H9 (cell line): Measurements from ENCODE around the gene COPS4. TPM values are rescaled to one million over a fixed set of nuclear protein-coding genes. Genes with fewer than 3 reads are reported as not detected.

Experiments
- DNase-seq: peaks from one replicate; pipeline ENCODE4 v3.0.0-alpha.2; 2017
- H2AFZ ChIP-seq: one replicate; pipeline ENCODE4 v1.6.1; 2013; ENCODE audit warnings: mild to moderate bottlenecking, low read length, control low read depth, moderate library complexity
- H2AK5ac ChIP-seq: 2 replicates; pipeline ENCODE4 v1.6.1; 2013; ENCODE audit warnings: low read length, control low read depth, mixed read lengths; ENCODE audit not compliant: insufficient read length
- H2BK120ac ChIP-seq: one replicate; pipeline ENCODE4 v1.6.1; 2013; ENCODE audit warnings: low read depth, mild to moderate bottlenecking, low read length, control low read depth, inconsistent platforms; ENCODE audit not compliant: poor library complexity, severe bottlenecking
- H2BK12ac ChIP-seq: 2 replicates; pipeline ENCODE4 v1.6.1; 2013; ENCODE audit warnings: low read length, control low read depth, mixed read lengths, low read depth; ENCODE audit not compliant: insufficient read length
- H2BK15ac ChIP-seq: 2 replicates; pipeline ENCODE4 v1.6.1; 2013; ENCODE audit warnings: low read depth, low read length, control low read depth
- H2BK20ac ChIP-seq: one replicate; pipeline ENCODE4 v1.6.1; 2013; ENCODE audit warnings: low read depth, mild to moderate bottlenecking, low read length, control low read depth, inconsistent platforms; ENCODE audit not compliant: poor library complexity, severe bottlenecking
- H2BK5ac ChIP-seq: 2 replicates; pipeline ENCODE4 v1.6.1; 2013; ENCODE audit warnings: low read length, control low read depth, mixed read lengths; ENCODE audit not compliant: insufficient read length
- H3K14ac ChIP-seq: 2 replicates; pipeline ENCODE4 v1.6.1; 2013; ENCODE audit warnings: low read length, control low read depth; ENCODE audit not compliant: insufficient read depth
- H3K18ac ChIP-seq: 2 replicates; pipeline ENCODE4 v1.6.1; 2013; ENCODE audit warnings: low read depth, mild to moderate bottlenecking, mixed read lengths, low read length, control low read depth; ENCODE audit not compliant: insufficient read length
- H3K23ac ChIP-seq: 2 replicates; pipeline ENCODE4 v1.6.1; 2013; ENCODE audit warnings: low read length, control low read depth, mixed read lengths, low read depth; ENCODE audit not compliant: insufficient read length
- H3K23me2 ChIP-seq: 2 replicates; pipeline ENCODE4 v1.6.1; 2013; ENCODE audit warnings: low read depth, mild to moderate bottlenecking, mixed read lengths, low read length, control low read depth; ENCODE audit not compliant: insufficient read length, poor library complexity, severe bottlenecking
- H3K27ac ChIP-seq: 2 replicates; pipeline ENCODE4 v1.5.1; 2013; ENCODE audit warnings: low read length, control low read depth, mixed read lengths, low read depth; ENCODE audit not compliant: insufficient read length
- H3K27me3 ChIP-seq: 2 replicates; pipeline ENCODE4 v1.6.1; 2013; ENCODE audit warnings: low read length, control low read depth, inconsistent platforms; ENCODE audit not compliant: insufficient read depth
- H3K4ac ChIP-seq: 2 replicates; pipeline ENCODE4 v1.6.1; 2013; ENCODE audit warnings: low read depth, mild to moderate bottlenecking, control low read depth, inconsistent platforms, low read length, moderate library complexity
- H3K4me1 ChIP-seq: 2 replicates; pipeline ENCODE4 v1.6.1; 2013; ENCODE audit warnings: low read length, control low read depth, inconsistent platforms; ENCODE audit not compliant: insufficient read depth
- H3K4me2 ChIP-seq: 2 replicates; pipeline ENCODE4 v1.6.1; 2013; ENCODE audit warnings: low read length, control low read depth, mixed read lengths; ENCODE audit not compliant: insufficient read length, insufficient read depth
- H3K56ac ChIP-seq: 2 replicates; pipeline ENCODE4 v1.6.1; 2013; ENCODE audit warnings: low read depth, mild to moderate bottlenecking, mixed read lengths, low read length, control low read depth; ENCODE audit not compliant: insufficient read length
- H3K79me1 ChIP-seq: 2 replicates; pipeline ENCODE4 v1.6.1; 2013; ENCODE audit warnings: low read depth, mild to moderate bottlenecking, moderate library complexity, low read length, control low read depth, inconsistent platforms; ENCODE audit not compliant: insufficient read depth, poor library complexity, severe bottlenecking
- H3K79me2 ChIP-seq: 2 replicates; pipeline ENCODE4 v1.6.1; 2013; ENCODE audit warnings: low read length, control low read depth, inconsistent platforms; ENCODE audit not compliant: insufficient read depth
- H3K9ac ChIP-seq: 2 replicates; pipeline ENCODE4 v1.6.1; 2013; ENCODE audit warnings: low read length, control low read depth, mixed read lengths; ENCODE audit not compliant: insufficient read length; ENCODE audit errors: extremely low read depth
- H3K9me3 ChIP-seq: one replicate; pipeline ENCODE4 v1.6.1; 2013; ENCODE audit warnings: low read depth, low read length, inconsistent platforms; ENCODE audit not compliant: control insufficient read depth
- H3T11ph ChIP-seq: one replicate; pipeline ENCODE4 v1.6.1; 2013; ENCODE audit warnings: mild to moderate bottlenecking, low read length, control low read depth, inconsistent platforms
- H4K20me1 ChIP-seq: one replicate; pipeline ENCODE4 v1.6.1; 2013; ENCODE audit not compliant: control insufficient read depth, insufficient read length, insufficient read depth
- H4K5ac ChIP-seq: 2 replicates; pipeline ENCODE4 v1.6.1; 2013; ENCODE audit warnings: low read depth, mild to moderate bottlenecking, mixed read lengths, low read length, control low read depth; ENCODE audit not compliant: insufficient read length
- H4K8ac ChIP-seq: replicated peaks from 2 replicates; pipeline ENCODE4 v1.6.1; 2013; ENCODE audit warnings: low read length, control low read depth, mixed read lengths, low read depth; ENCODE audit not compliant: insufficient read length
- H4K91ac ChIP-seq: 2 replicates; pipeline ENCODE4 v1.6.1; 2013; ENCODE audit warnings: low read depth, mild to moderate bottlenecking, moderate library complexity, mixed read lengths, low read length, control low read depth; ENCODE audit not compliant: insufficient read length
- H3K27ac Mint-ChIP-seq, 3 experiments: 2 replicates in 2 of 3; 3 replicates in 1 of 3; pipeline ENCODE4 v1.8.0; 2020 to 2021; ENCODE audit warnings: mixed read lengths in 3 of 3, mild to moderate bottlenecking in 1 of 3, moderate library complexity in 1 of 3
- H3K27me3 Mint-ChIP-seq: 2 replicates; pipeline ENCODE4 v1.8.0; 2021; ENCODE audit warnings: low read depth, mild to moderate bottlenecking, moderate library complexity, mixed read lengths
- H3K36me3 Mint-ChIP-seq, 3 experiments: 2 replicates in 2 of 3; 3 replicates in 1 of 3; pipeline ENCODE4 v1.8.0; 2020 to 2021; ENCODE audit warnings: low read depth in 3 of 3, mixed read lengths in 3 of 3; ENCODE audit not compliant: insufficient read depth in 1 of 3
- H3K4me1 Mint-ChIP-seq, 2 experiments: 2 replicates each; pipeline ENCODE4 v1.8.0; 2020; ENCODE audit warnings: mixed read lengths in 2 of 2
- H3K4me3 Mint-ChIP-seq, 2 experiments: 2 replicates in 1 of 2; 3 replicates in 1 of 2; pipeline ENCODE4 v1.8.0; 2020 to 2021; ENCODE audit warnings: mild to moderate bottlenecking in 2 of 2, mixed read lengths in 2 of 2, moderate library complexity in 1 of 2
- H3K9me3 Mint-ChIP-seq, 2 experiments: 2 replicates in 1 of 2; 3 replicates in 1 of 2; pipeline ENCODE4 v1.8.0; 2020; ENCODE audit warnings: mild to moderate bottlenecking in 2 of 2, mixed read lengths in 2 of 2, moderate library complexity in 1 of 2
- CTCF ChIP-seq: fragments of 200-600 bp; sonication (generic); conservative IDR thresholded peaks from 3 replicates; pipeline ENCODE4 v1.8.0; 2021; ENCODE audit warnings: antibody characterized with exemption, mild to moderate bottlenecking
- WGBS: extraction: QIAGEN DNeasy Blood & Tissue Kit; methylation state at CpG from one replicate; pipeline ENCODE4 v1.1.7; 2013; ENCODE audit warnings: missing lambda C conversion rate, low lambda C conversion rate, mixed read lengths; ENCODE audit not compliant: insufficient read length; ENCODE audit errors: extremely low coverage; 5-methylcytosine and 5-hydroxymethylcytosine counted together
- total RNA-seq: library from RNA; stranded (reverse); gene quantifications from 2 replicates; pipeline ENCODE4 v1.2.1, GENCODE V29; 2021

Gene COPS4
- total RNA-seq, 1 experiment from 2014 or later, result 39.9 TPM

GRCh38 chr4:83028976-83029375 is 6.0 kb upstream of the COPS4 start:
- Mint-ChIP-seq H3K4me1 (peaks cover 2% of the 10 kb centered on the region in 2 experiments; a peak in 1 of 4 replicates), H3K9me3 (peaks cover 20 to 22% of the 10 kb centered on the region in 2 experiments), H3K36me3 (peaks cover 2 to 8% (median 4%) of the 10 kb centered on the region in 3 experiments; a peak in 3 of 7 replicates), H3K4me3 (no peak overlapping the region), H3K27me3 (peaks cover 43% of the 10 kb centered on the region), H3K27ac (no peak overlapping the region)
- Histone ChIP-seq H4K91ac (no peak overlapping the region), H3K4ac (no peak overlapping the region), H3K23ac (no peak overlapping the region), H3T11ph (no peak overlapping the region), H4K5ac (no peak overlapping the region), H2BK15ac (no peak overlapping the region), H3K23me2 (no peaks in the 10 kb centered on the region), H3K27me3 (no peaks in the 10 kb centered on the region), H2BK120ac (no peak overlapping the region), H3K27ac (no peak overlapping the region), H3K14ac (no peak overlapping the region), H3K79me2 (no peaks in the 10 kb centered on the region), H3K4me2 (no peak overlapping the region), H3K79me1 (no peaks in the 10 kb centered on the region), H3K4me1 (no peaks in the 10 kb centered on the region), H3K18ac (no peak overlapping the region), H2AFZ (no peak overlapping the region), H3K9ac (no peak overlapping the region), H4K8ac (no peak overlapping the region), H3K56ac (no peak overlapping the region), H4K20me1 (no peaks in the 10 kb centered on the region), H2AK5ac (no peak overlapping the region), H2BK5ac (no peak overlapping the region), H2BK20ac (no peak overlapping the region), H3K9me3 (no peaks in the 10 kb centered on the region), H2BK12ac (no peak overlapping the region)
- no peak for DNase-seq
- TF ChIP-seq CTCF, result no peak
- WGBS, result no CpG with 5 or more reads among the region's 3 CpGs
